DOHH2 (cell line): Measurements from ENCODE around the gene VAV2.

Experiments
- H3F3A ChIP-seq: fragments of 200-600 bp; sonication (generic), shearing (Covaris generic); 2 replicates; pipeline ENCODE4 v1.6.0; 2016; ENCODE audit warnings: antibody characterized with exemption, mild to moderate bottlenecking; ENCODE audit not compliant: control insufficient read depth, insufficient read depth
- H3K27ac ChIP-seq: fragments of 200-600 bp; sonication (generic); 2 replicates; pipeline ENCODE4 v1.5.1; 2014; ENCODE audit warnings: low read depth, mild to moderate bottlenecking, low read length, moderate library complexity
- H3K27me3 ChIP-seq: fragments of 200-600 bp; sonication (generic); 2 replicates; pipeline ENCODE4 v1.6.1; 2014; ENCODE audit warnings: mild to moderate bottlenecking, low read length, mixed read lengths; ENCODE audit not compliant: control insufficient read depth
- H3K36me3 ChIP-seq: fragments of 200-600 bp; sonication (generic); 2 replicates; pipeline ENCODE4 v1.6.1; 2014; ENCODE audit warnings: mild to moderate bottlenecking, low read length, moderate library complexity, mixed read lengths; ENCODE audit not compliant: control insufficient read depth
- H3K4me1 ChIP-seq: fragments of 200-600 bp; sonication (generic); 2 replicates; pipeline ENCODE4 v1.6.1; 2014; ENCODE audit warnings: mild to moderate bottlenecking, low read length, mixed read lengths; ENCODE audit not compliant: control insufficient read depth
- H3K4me2 ChIP-seq: fragments of 200-600 bp; sonication (generic); 2 replicates; pipeline ENCODE4 v1.6.0; 2014; ENCODE audit warnings: mild to moderate bottlenecking, low read length, moderate library complexity
- H3K4me3 ChIP-seq: fragments of 200-600 bp; sonication (generic); 2 replicates; pipeline ENCODE4 v1.5.1; 2014; ENCODE audit warnings: mild to moderate bottlenecking, low read length, mixed read lengths
- H3K79me2 ChIP-seq: fragments of 200-600 bp; sonication (generic); 2 replicates; pipeline ENCODE4 v1.6.1; 2014; ENCODE audit warnings: mild to moderate bottlenecking, low read length, mixed read lengths; ENCODE audit not compliant: control insufficient read depth
- H3K9me2 ChIP-seq: fragments of 200-600 bp; sonication (generic); replicated peaks from 2 replicates; pipeline ENCODE4 v1.6.1; 2014; ENCODE audit warnings: mild to moderate bottlenecking, low read length, mixed read lengths; ENCODE audit not compliant: control insufficient read depth
- H3K9me3 ChIP-seq: fragments of 200-600 bp; sonication (generic); 2 replicates; pipeline ENCODE4 v1.6.1; 2014; ENCODE audit warnings: antibody characterized with exemption, low read length, mixed read lengths; ENCODE audit not compliant: control insufficient read depth, insufficient read depth
- H4K20me1 ChIP-seq: fragments of 200-600 bp; sonication (generic); 2 replicates; pipeline ENCODE4 v1.6.0; 2014; ENCODE audit warnings: low read depth, mild to moderate bottlenecking, antibody characterized with exemption, low read length, moderate library complexity; ENCODE audit not compliant: control insufficient read depth, insufficient read depth
- EZH2phosphoT487 ChIP-seq: fragments of 200-600 bp; sonication (generic); IDR thresholded peaks from 2 replicates; pipeline ENCODE4 v1.6.1; 2017; ENCODE audit warnings: borderline replicate concordance, mild to moderate bottlenecking, antibody characterized with exemption, low read length, moderate library complexity, mixed read lengths
- TF ChIP-seq, protein P1 (sequence below): fragments of 200-600 bp; sonication (generic); IDR thresholded peaks from one replicate; pipeline ENCODE4 v1.5.1; 2014; ENCODE audit warnings: antibody characterized with exemption, mild to moderate bottlenecking, low read depth, low read length; ENCODE audit not compliant: poor library complexity, severe bottlenecking

Gene VAV2

DNA sequence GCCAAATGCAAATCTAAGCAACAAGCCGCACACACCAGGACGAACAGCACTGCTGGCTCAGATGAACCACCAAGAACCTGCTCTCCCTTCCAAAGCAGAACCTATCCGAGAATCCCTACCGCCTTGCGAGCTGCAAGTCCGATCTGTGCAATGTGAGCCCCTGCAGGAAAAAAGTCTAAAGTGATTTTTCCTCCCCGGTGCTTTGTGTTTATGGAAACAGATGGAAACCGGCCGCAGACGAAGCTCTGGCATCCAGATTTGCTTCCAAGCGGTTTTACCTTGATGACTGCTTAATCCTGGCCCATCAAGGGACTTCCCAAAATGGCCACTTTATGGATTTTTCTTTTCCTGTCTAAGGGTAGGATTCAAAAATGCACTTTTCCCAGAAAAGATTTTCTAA lies 112.5 kb downstream of the VAV2 start:
- no peaks in the 10 kb centered on the region for H3K36me3 ChIP-seq
- no peaks in the 10 kb centered on the region for H3F3A ChIP-seq
- peaks cover 14% of the 10 kb centered on the region for H3K79me2 ChIP-seq
- no peaks in the 10 kb centered on the region for H3K4me1 ChIP-seq
- H3K27me3 ChIP-seq = no peaks in the 10 kb centered on the region
- no peaks in the 10 kb centered on the region for H3K9me3 ChIP-seq
- no peaks in the 10 kb centered on the region for H3K9me2 ChIP-seq
- H3K4me2 ChIP-seq = no peak overlapping the region
- peaks cover 12% of the 10 kb centered on the region for H4K20me1 ChIP-seq
- H3K27ac ChIP-seq = no peak overlapping the region
- H3K4me3 ChIP-seq = no peak overlapping the region
- TF ChIP-seq, protein P1, sequence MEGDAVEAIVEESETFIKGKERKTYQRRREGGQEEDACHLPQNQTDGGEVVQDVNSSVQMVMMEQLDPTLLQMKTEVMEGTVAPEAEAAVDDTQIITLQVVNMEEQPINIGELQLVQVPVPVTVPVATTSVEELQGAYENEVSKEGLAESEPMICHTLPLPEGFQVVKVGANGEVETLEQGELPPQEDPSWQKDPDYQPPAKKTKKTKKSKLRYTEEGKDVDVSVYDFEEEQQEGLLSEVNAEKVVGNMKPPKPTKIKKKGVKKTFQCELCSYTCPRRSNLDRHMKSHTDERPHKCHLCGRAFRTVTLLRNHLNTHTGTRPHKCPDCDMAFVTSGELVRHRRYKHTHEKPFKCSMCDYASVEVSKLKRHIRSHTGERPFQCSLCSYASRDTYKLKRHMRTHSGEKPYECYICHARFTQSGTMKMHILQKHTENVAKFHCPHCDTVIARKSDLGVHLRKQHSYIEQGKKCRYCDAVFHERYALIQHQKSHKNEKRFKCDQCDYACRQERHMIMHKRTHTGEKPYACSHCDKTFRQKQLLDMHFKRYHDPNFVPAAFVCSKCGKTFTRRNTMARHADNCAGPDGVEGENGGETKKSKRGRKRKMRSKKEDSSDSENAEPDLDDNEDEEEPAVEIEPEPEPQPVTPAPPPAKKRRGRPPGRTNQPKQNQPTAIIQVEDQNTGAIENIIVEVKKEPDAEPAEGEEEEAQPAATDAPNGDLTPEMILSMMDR = no peak
- no peak for TF ChIP-seq EZH2phosphoT487

DNA sequence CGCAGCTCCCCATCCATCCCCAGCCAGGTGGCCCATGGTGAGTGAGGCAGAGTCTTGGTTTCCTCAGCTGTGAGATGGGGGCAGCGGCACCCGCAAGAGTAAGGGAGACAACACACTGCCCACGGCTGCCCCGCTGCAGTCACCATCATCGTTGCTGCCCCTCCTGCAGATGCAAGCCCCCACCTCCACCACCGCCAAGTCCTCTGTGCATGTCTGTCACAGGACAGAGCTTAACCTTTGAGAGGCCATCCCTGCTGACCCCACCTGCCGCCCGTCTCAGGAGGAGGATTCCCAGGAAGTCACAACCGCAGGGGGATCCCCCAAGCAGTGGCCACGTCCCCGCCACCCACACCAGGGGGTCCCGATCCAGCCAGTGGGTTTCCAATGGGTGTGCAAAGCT lies 113.7 kb downstream of the VAV2 start:
- H4K20me1 ChIP-seq = peaks cover 12% of the 10 kb centered on the region
- no peak overlapping the region for H3K27ac ChIP-seq
- no peaks in the 10 kb centered on the region for H3K36me3 ChIP-seq
- H3K79me2 ChIP-seq = peaks cover 18% of the 10 kb centered on the region
- no peaks in the 10 kb centered on the region for H3K4me1 ChIP-seq
- H3F3A ChIP-seq = no peaks in the 10 kb centered on the region
- TF ChIP-seq, protein P1 = no peak
- no peak for TF ChIP-seq EZH2phosphoT487
- H3K9me3 ChIP-seq = no peaks in the 10 kb centered on the region
- H3K27me3 ChIP-seq = no peaks in the 10 kb centered on the region
- no peak overlapping the region for H3K4me2 ChIP-seq
- H3K9me2 ChIP-seq = no peaks in the 10 kb centered on the region
- no peak overlapping the region for H3K4me3 ChIP-seq

DNA sequence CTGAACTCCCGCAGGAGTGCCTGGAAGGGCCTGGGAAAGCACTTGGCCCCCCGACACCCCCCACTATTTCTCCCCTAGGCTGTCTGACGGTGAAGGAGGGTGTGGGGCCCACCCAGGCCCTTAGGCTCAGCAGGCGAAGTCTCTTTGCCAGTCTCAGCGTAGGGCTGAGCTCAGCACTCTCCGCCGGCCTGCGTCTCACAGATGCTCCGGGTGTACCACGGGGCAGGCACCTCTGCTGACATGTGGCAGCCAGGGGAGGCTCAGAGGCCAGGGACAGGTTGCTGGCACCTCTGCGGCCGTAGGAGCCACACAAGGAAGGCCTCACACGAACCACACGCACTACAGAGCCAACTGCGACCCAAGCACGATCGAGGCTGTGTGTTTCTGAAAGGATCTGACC lies 114.2 kb downstream of the VAV2 start:
- H3K36me3 ChIP-seq = no peaks in the 10 kb centered on the region
- H3K9me2 ChIP-seq = no peaks in the 10 kb centered on the region
- no peaks in the 10 kb centered on the region for H3K27me3 ChIP-seq
- peaks cover 19% of the 10 kb centered on the region for H3K79me2 ChIP-seq
- H4K20me1 ChIP-seq = peaks cover 12% of the 10 kb centered on the region
- TF ChIP-seq, protein P1 = no peak
- no peak for TF ChIP-seq EZH2phosphoT487
- no peak overlapping the region for H3K4me2 ChIP-seq
- no peaks in the 10 kb centered on the region for H3F3A ChIP-seq
- H3K4me1 ChIP-seq = no peaks in the 10 kb centered on the region
- H3K4me3 ChIP-seq = no peak overlapping the region
- no peak overlapping the region for H3K27ac ChIP-seq
- no peaks in the 10 kb centered on the region for H3K9me3 ChIP-seq

DNA sequence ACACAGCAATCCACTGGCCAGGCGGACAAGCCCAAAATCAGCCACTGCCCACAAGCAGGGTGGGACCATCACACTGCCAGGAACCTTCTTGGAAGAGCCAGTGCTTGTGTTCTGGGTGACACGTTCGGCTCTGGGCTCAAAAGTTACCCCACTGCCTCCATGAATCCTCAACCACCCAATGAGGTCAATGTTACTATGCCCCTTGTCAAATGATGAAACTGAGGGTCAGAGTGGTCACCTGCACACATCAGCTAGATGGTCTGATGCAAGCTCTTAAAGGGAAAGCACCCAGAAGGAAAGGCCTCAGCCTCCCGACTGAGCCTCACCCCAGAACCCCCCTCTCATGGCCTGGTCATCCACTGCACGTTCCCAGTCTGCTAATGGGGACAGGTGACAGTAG lies 114.8 kb downstream of the VAV2 start:
- Histone ChIP-seq H3K4me3 (no peak overlapping the region), H3K4me2 (no peak overlapping the region), H3K4me1 (no peaks in the 10 kb centered on the region), H3K36me3 (no peaks in the 10 kb centered on the region), H3K9me2 (no peaks in the 10 kb centered on the region), H3K27ac (no peak overlapping the region), H3K27me3 (no peaks in the 10 kb centered on the region), H3F3A (no peaks in the 10 kb centered on the region), H3K9me3 (no peaks in the 10 kb centered on the region), H3K79me2 (peaks cover 18% of the 10 kb centered on the region), H4K20me1 (peaks cover 12% of the 10 kb centered on the region)
- no peak for TF ChIP-seq EZH2phosphoT487
- TF ChIP-seq, protein P1 = no peak
